SK-N-MC (cell line): Measurements from ENCODE around the gene ADA.
"Not testable (repeated sequence)": the region's sequence is repeated elsewhere in the genome, so short reads cannot be mapped to it uniquely, and the experiment has no call there.

Experiments used
- EZH2 ChIP-seq: fragments of 200-600 bp; sonication (generic); IDR thresholded peaks from one replicate; pipeline ENCODE4 v1.6.1; 2017; ENCODE audit warnings: antibody characterized with exemption
- FOXP2 ChIP-seq: optimal IDR thresholded peaks from 2 replicates; pipeline ENCODE3; 2011; ENCODE audit warnings: mild to moderate bottlenecking, moderate library complexity; ENCODE audit not compliant: insufficient read depth; ENCODE audit errors: extremely low read length, control extremely low read depth
- POLR2AphosphoS5 ChIP-seq: IDR thresholded peaks from 2 replicates; pipeline ENCODE4 v1.6.1; 2012; ENCODE audit warnings: mild to moderate bottlenecking, low read depth, low read length, borderline replicate concordance

DNA sequence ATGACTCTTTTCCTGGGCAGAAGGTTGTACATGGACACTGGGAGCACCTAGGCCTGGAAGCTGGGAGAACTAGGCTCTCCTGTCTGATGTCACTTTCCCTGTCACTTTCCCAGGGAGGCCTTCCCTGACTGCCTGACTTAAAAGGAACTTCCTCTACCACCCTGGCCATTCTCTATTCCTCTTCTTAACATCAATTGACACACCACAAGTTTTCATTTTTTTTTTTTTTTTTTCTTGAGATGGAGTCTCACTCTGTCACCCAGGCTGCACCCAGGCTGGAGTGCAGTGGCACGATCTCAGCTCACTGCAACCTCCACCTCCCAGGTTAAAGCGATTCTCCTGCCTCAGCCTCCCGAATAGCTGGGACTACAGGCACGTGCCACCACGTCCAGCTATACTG is 45.5 kb upstream of the ADA start:
- TF ChIP-seq EZH2, POLR2AphosphoS5, FOXP2: not testable (repeated sequence)
